Activated T-cell treated with anti-CD3 and anti-CD28 coated beads, Interleukin-2, amount 50 U/mL, for 1 hour (primary cell): ENCODE results near the gene ZSCAN20.

Source experiments
- DNase-seq: peaks from one replicate; pipeline ENCODE4 v3.0.0-alpha.2; 2020

The ZSCAN20 gene

DNA sequence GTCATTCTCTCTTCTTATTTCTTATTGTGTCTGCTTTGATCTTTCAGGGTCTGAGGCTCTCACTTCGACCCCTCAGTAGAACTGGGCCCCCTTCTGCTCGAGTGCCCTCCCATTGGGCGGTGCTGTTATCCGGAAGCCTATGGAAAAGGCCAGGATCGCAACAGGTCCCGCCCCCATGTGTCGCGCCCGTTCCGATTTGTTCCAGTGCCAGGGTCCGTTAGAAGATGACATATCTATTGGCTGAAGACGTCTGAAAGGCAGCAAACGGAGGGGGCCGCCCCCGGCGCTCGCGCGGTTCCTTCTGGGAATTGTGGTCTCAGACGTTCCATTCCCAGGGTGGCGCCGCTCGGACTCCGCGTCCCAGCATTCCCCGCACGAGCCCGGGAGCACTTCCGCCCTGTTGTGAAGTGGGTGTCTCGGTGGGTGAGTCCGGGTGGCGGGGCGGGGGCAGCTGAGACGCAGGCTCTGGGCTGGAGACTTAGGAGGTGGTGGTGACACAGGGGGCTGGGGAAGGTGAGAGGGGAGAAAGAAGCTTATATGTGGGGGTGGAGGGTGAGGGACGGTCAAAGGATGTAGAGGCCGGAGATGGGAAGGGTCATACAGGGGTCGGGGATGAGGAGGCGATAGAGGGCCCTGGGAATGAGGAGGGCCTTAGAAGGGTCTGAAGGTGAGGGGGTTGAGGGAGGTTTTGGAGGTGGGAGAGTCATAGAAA lies at the start of gene ZSCAN20:
TSS of gene ZSCAN20 (plus strand) at position 377 of the 712 bp plus-strand sequence. CDS start 6,644 bp downstream, outside the sequence.
- DNase-seq: peak; percentile 81

DNA sequence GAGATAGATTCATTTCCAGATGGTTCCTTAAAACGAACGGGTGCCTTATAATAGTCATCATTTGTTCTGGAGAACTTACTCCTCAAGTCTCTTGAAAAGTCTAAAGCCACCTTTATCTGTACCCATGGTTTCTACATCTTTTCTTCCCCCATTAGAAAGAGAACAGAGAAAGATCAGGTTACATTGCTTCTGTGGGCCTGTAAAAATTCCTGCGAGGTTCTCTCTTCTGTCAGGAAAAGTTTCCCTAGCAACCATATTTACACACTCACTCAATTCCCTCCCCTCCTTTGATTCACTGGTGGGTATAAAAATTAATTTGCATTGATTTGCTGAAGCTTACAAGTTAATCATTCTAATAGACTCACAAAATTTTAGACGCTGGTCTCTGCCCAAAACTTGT lies 48.2 kb upstream of the ZSCAN20 start:
- DNase-seq: no peak

DNA sequence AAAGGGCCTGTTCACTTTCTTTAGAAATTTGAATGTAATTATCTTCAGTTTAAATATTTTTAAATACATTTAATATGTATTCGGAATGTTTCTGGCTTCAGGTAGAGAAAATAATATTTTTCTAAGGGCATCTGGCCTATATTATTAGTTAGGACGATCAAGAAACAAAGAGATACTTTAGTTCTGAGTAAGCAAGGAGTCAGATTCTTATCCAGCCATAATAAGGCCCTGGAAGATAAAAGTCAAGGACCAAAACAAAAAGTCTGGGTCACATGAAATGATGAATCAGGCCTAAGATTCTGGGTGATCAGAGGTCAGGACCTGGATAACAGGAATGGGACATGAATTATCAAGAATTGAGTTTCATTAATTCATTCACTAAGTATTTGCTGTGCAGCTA lies 47.8 kb upstream of the ZSCAN20 start:
- no peak for DNase-seq

DNA sequence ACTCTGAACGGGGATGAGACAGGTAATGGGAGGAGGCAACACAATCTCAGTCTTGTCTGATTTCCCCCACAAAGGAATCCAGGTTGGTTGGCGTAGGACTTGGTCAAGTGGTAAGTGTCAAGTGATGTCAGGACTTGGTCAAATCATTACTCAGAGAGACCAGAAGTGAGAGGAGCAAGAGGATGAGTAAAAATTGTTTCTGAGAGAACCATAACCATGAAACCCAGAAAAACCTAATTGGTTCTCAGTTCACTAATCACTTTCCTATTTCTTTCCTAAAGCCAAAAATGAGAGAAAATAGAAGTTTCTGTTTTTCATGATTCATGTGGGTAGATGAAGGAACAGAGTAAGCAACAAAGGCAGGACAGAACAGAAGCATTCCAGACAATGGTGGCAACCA lies 46.5 kb upstream of the ZSCAN20 start:
- DNase-seq: no peak

DNA sequence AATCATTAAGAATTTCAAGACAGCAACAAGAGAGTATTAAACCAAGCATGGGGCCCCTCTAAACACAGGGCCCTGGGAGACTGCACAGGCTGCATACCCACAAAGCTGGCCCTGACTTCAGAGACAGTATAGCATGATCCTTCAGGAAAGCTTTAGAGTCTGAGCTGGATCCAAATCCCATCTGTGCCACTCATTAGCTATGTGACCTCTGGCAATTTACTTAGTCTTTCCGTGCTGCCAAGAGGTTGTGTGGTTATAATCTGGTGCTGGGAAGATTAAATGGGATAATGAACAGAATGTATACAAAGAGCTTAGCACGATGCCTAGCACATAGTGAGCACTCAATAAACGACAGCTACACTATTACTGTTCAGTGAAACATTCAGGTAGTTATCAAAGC lies 45.5 kb upstream of the ZSCAN20 start:
- no peak for DNase-seq

DNA sequence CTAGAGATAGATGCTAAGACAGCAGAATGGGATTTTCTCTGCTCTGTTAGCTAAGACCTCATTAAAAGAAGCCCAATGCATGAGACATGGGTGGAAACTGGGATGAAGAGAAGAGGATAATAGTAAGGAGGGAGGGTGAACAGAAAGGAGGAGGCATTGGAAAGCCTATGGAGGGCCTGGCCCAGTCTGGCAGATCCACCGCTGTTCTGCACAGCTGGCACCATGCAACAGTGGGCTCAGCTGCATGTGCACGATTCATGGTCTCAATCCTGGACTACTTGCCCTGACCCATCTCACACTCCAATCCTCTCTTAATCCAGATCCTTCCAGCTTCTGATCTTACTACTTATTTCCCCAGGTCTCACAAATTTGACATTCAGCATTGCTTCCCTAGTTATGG lies 43.8 kb upstream of the ZSCAN20 start:
- no peak for DNase-seq

DNA sequence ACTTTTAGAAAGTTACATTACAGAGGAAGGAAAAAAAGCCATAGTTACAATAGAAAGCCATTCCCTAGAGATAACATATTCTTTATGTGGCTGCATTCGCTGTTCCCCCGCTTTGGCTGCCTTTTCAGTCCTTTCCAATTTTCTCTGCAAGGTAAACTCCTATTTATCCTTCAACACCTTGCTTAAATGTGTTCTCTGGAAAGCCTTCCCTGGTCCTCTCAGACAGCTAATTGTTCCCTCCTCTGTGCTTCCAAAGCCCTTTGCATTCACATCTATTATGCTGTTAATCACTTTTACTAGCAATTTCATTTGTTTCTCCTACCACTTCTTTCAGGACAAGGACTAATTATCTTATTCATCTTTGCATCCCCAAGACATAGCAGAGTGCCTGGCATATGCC lies 43.1 kb upstream of the ZSCAN20 start:
- DNase-seq: no peak

DNA sequence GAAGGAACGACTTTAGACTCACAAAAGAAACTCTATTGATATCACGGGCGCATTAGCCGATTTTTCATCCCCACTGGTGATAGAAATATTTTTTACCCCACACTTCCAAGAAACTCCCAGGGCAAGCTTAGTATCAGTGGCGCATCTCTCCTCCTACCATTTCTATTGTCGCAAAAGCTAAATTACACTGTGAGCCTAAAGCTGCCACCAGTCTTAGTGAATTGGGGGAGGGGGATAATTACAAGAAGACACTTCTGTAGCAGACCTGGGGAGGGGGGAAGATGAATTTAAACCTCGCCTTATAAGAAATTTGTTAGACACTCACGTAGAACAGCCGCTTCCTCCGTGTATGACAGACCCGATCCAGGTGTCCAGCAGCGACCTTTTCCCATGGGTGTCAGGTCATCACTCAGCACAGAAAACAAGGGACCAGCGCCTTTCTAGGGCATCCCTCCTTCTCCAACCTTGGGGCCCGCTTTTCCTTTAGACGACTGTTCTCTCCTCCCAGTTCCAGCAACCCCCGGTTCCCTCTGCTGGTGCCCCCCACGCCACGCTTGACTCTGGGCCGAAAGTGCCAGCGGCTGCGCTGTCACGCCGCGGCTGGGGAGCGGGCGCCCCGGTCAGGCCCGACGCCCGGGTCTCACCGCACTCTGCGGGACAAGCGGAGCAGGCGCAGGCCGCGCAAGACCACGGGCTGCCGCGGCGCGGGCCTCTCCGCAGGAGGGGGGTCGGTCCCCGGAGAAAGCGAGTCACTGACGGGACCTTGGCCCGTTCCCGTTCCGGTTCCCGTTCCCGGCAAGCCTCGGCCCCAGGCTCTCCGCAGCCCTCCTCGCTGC lies 42.4 kb upstream of the ZSCAN20 start:
- no peak for DNase-seq

DNA sequence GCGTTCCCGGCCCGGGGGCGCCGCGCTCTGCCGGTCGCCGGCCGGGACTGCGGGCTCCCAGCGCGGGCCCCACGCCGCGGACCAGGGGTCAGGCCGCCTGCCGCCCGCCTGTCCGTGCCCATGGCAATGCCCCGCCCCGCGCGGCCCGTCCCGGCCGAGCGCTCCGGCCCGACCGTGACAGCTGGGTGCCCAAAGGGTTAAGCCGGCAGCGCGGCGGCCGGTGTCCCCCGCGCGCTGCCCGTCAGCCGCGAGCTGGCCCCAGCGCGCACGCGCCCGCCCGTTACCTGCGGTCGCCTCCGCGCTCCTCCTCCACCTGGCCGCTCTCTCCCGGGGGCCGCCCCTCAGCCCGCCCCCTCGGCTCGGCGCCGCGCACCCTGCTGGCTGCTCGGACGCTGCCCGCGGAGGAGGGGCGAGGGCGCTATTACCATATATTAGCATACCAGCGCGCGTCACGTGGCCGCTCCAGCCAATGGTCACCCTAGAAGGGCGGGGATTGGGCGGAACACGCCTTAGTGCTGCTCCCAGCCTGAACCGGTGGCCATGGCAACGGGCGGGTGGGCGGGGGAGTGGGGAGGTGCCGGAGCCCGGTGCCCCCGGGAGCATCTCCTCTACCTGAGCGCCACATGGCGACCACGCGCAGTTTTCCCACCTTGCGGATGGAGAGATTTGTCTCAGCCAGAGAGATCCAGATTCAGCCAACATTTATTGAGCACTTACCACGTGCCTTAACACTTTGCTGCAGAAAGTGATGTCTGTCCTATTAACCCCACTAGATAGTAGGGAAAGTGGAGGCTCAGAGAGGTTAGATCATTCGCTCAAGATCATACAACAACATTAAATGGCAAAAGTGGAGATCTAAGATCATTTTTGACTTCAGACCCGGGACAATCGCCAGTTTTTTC lies 41.5 kb upstream of the ZSCAN20 start, which contains the start of gene PHC2:
TSS of gene PHC2 (minus strand) at position 404 of the 902 bp plus-strand sequence. CDS start 55,556 bp downstream, outside the sequence.
- DNase-seq: peak; percentile 88

DNA sequence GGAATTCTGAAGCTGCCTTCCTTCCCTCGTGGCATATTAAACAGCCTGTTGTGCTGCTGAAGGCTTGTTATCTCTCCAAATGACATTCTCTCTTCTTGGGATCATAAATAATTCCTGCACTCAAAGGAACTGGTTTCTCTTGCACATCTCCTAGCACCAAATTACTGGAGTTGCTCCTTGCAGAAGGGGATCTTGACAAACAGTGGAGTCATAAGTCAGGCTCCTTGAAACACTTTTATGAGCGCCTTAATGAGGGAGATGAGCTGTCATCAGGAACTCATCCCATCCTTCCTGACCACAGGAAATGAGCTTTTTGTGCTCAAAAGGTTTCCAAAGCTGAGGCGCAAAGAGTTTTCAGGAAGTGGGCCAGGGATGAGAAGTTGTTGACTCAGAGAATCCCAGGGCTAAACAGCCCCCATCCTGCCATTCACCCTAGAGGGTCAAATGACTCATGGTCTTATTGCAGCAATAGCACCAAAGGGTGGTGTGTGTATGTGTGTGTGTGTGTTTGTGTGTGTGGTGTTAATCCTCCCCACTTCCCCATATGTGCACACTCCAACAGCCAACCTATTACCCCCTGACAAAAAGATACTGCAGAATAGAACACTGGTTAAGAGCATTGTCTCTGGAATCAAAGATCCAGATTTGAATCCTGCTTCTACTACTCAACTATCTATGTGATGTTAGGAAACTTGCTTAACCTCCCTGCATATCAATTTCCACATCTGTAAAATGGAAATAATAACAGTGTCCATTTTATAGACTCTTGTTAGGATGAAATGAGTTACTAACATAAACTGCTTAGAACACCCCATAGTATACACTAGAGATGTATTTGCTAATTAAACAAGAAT lies 38.7 kb upstream of the ZSCAN20 start:
- no peak for DNase-seq

DNA sequence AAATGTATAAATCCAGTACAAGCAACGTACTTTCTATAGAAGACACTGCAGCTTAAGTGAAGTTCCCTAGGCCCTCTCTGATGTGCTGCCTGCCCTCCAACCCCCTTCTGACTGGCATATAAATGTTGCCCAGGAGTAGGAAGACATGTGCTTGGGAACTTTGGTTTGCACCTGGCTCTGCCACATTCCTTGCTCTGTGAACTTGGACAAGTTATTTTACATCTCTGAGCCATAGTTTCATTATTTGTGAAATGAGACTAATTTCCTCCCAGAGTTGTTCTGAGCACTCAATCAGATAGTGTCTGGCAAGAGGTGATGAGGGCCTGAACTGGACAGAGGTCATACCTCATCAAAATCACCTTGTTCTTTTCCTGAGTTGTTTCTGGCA lies 38.1 kb upstream of the ZSCAN20 start:
- no peak for DNase-seq

DNA sequence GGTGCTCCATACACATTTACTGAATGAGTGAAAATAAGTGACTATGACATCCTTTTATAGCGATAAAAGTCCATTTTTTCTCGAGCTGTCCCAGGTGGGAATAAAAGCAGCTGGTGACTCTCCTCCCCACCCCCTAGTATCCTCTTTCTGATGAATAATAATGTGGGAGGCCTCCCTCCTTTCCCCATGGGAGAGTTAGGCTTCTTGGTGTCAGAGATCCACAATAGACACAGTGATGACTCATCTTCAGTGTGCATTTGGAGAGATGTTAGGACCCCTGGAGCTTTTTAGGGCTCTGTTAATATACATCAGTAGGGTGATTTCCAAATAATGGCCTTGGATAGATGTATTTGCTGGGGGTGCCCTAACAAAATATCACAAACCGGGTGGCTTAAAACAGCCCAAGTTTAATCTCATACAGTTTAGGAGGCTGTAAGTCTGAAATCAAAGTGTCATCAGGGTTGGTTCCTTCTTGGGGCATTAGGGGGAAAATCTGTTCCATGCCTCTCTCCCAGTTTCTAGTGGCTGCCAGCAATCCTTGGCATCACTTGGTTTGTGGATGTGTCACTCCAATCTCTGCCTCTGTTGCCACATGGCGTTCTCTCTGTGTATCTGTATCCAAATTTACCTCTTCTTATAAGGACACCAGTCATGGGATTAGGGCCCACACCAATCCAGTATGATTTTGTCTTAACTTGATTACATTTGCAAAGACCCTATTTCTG lies 37.2 kb upstream of the ZSCAN20 start:
- DNase-seq: no peak

DNA sequence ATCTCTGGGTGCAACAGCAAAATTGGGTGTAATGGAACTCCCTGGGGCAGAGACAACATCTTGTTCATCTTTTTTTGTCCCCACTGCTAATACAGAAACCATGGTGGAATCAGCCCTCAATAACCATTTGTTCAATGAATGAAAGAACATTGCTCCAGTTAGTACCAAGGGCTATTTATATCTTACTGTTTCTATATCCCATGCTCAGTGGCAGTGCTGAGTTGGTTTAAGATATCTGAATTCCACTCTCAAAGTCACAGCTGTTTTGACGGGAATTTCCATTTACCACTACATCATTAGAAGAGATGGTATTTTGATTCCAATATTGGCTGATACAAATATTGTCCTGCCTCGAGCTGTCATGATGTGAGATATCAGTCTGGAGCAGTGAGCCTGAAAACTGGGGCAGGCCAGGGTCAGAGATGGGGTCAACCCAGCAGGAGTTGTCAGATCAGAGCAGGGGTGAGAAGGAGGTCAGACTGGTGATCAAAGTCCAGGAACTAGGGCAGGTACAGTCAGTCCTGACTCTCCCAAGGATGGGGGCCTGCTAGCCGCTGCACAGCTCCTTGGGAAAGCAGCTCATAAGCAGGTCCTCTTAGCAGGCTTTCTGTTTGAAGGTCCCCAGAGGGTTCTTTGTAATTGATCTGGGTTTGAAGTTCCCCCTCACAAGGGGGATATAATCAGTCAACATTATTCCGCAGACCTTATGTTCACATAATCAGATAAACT lies 35.7 kb upstream of the ZSCAN20 start:
- no peak for DNase-seq

DNA sequence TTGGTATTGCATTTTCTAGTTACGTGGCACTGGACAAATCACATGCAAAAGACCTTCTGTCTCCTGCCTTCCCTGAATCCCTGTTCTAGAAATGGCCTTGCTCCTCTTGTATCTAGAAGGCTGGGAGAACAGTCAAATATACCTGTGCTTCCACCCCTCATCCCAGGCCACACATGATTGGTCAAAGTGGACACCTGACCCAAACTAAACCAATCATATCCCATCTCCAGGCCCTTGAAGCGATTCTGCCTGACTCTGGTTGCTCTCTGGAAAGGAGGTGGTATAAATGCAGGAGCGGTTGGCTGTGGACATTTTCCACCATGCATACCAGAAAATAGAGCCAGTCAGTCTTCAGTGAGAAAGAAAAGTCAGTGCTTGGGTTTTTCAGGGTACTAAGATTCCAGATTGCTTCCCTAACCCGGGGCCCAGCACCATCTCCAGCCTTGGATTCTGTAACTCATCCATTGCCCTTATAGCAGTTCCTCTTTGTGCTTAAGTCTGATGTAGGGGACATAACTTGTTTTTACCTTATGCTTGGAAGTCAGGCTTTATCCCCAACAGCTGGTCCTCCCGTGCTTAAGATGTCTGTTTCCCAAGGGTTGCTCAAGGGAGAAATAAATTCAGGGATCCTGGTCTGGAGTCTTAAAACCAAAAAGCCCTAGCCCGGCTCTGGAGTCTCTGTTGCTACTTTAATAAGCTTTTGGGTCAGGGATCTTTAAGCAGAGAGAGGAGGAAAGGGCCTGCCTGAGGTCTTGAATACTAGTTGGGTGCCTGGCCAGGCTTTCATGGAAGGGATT lies 33.9 kb upstream of the ZSCAN20 start:
- DNase-seq: no peak

DNA sequence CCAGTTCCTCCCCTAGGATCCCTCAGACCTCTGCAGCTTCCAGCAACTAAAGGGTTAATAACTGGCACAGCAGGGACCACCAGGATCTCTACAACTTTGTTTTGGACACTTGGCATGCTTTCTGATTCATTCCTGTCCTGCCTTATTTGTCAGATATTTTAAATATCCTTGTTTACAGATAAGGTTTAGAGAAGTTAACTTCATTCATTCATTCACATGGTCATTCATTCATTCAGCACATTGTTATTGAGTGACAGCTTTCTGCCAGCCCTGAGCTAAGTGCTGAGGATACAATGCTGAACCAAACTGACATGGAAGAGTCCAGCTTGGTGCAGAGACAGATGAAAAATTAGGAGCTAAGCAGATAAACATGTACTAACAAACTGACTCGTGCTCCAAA lies 32.8 kb upstream of the ZSCAN20 start:
- no peak for DNase-seq

DNA sequence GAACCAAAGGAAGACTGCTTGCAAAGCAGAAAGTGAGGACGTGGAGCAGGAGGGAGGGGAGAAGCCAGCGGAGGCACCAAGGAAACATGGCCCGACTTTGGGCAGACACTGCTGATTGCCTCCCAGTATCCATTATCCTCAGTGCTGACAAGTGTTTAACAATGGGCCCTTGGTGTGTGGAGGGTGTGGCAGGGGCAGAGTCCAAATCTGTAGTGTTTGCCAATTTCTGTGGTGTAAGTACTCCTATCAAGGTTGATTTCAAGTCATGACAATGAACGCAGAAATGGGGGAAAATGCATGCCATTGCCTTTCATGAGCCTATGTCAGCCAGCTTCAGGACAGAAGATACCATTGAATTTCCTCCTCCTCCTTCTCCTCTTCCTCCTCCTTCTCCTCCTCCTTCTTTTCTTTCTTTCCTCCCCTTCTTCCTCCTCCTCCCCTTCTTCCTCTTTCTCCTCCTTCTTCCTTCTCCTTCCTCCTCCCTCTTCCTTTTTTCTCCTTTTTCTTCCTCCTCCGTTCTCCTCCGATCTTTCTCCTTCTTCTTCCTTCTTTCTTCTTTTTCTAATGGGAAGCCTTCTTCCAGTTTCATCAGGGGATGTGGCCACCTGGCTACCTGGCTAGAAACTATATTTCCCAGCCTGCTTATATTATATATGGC lies 31.2 kb upstream of the ZSCAN20 start:
- DNase-seq: no peak

DNA sequence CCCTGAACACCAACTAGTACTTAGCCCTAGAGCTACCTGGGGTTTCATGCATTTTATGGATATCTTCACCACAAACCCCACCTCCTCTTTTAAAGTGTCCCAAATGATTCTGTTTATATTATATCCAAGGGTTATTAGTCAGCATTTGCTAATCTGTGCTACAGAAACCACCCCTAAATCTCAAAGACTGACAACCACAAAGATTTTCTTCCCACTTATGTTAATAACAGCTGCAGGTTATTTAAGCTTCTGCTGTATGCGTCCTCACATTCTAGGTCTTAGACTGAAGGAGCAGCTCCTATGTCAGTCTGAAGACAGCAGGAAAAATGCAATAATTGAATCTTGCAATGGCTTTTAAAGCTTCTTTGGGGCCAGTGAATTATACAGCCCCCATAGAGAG lies 30.3 kb upstream of the ZSCAN20 start:
- no peak for DNase-seq

DNA sequence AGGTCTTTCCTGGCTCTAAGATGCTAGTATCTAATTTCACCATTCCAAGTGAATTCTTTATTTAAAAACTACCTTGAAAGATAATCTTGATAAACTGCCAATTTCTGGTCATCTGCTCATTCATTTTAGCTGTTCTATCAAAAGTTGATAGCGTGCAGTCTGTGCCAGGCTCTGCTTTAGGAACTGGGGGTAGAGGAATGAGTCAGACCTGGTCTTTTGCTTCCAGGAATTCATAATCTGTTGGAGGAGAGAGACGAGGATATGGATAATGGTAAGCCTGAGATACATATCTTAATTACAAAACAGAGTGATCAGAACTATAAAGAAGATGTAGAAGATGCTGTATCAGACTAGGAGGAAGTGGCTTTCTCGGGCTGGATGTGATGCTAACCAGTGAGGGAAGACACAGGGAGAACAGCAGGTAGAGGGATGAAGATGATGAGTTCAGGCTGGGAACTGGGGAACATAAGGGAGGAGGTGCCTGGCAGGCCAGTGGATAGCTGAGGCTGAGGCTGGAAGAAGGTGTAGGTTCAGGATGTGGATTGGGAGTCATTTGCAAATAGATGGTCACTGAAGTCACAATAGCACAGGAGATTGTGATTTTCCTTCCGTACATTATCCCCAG lies 29.3 kb upstream of the ZSCAN20 start:
- no peak for DNase-seq

DNA sequence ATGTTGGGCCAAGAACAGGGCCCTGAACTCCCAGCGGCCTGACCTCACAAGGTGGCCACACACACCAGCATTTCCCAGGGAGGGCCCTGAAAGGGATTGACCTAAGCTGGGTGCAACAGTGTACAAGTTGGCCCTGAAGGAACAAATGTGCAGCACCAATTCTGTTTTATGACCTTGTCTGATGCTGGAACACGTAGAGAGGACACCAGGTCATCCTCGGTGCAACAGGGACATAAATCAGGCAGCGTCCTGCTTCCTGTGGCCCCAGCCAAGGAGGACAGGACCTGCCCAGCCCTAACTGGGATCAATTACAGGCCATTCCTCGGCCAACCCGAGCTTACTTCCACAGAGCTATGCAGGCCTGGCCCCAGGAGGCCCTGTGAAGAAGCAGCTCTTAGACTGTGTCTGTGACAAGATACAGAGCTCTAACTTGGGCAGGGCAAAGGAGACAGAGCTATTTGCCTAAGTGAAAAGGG lies 28.7 kb upstream of the ZSCAN20 start:
- no peak for DNase-seq
